Stimulated activated CD4-positive, alpha-beta T cell treated with anti-CD3 and anti-CD28 coated beads, Interleukin-15, amount 100 ng/mL, for 48 hours (primary cell): ENCODE results near the gene ASCC1.
"Not testable (repeated sequence)": the region's sequence is repeated elsewhere in the genome, so short reads cannot be mapped to it uniquely, and the experiment has no call there.

Source experiments
- DNase-seq, 2 donors: peaks; one replicate each; pipeline ENCODE4 v3.0.0-alpha.2; 2020; ENCODE audit warnings: low read depth in 2 of 2

The ASCC1 gene

GRCh38 chr10:72215611-72216549 is at the start of gene ASCC1, which contains the start of gene ANAPC16:
ASCC1 (minus strand) TSS chr10:72216276; CDS start chr10:72213298, 2,978 bp downstream.
ANAPC16 (plus strand) TSS chr10:72216012; CDS start chr10:72223915, 7,903 bp downstream.
- DNase-seq, result peak; percentile 83 to 94

GRCh38 chr10:72265508-72265907 is 49.4 kb upstream of the ASCC1 start:
- no peak for DNase-seq

GRCh38 chr10:72264536-72264935 is 48.5 kb upstream of the ASCC1 start:
- no peak for DNase-seq

- no peak for DNase-seq
Observed at GRCh38 chr10:72263613-72264241, 47.7 kb upstream of the ASCC1 start.

GRCh38 chr10:72261784-72262404 is 45.8 kb upstream of the ASCC1 start:
- no peak for DNase-seq

- DNase-seq, result peak; percentile 57 to 58
Observed at GRCh38 chr10:72260976-72261783, 45.1 kb upstream of the ASCC1 start.

- peak; percentile 88 to 92 for DNase-seq
Observed at GRCh38 chr10:72260239-72260975, 44.3 kb upstream of the ASCC1 start.

GRCh38 chr10:72259491-72260238 is 43.6 kb upstream of the ASCC1 start:
- DNase-seq, result no peak

GRCh38 chr10:72258617-72259016 is 42.5 kb upstream of the ASCC1 start:
- no peak for DNase-seq

GRCh38 chr10:72257051-72257892 is 41.2 kb upstream of the ASCC1 start:
- DNase-seq, result no peak

GRCh38 chr10:72255977-72256729 is 40.1 kb upstream of the ASCC1 start:
- DNase-seq, result no peak

GRCh38 chr10:72254813-72255568 is 38.9 kb upstream of the ASCC1 start:
- no peak for DNase-seq

- no peak for DNase-seq
Observed at GRCh38 chr10:72253578-72253977, 37.5 kb upstream of the ASCC1 start.

GRCh38 chr10:72252972-72253371 is 36.9 kb upstream of the ASCC1 start:
- no peak for DNase-seq

- no peak for DNase-seq
Observed at GRCh38 chr10:72251635-72252034, 35.6 kb upstream of the ASCC1 start.

GRCh38 chr10:72250666-72251065 is 34.6 kb upstream of the ASCC1 start:
- no peak for DNase-seq

- DNase-seq, result not testable (repeated sequence)
Observed at GRCh38 chr10:72249176-72249862, 33.2 kb upstream of the ASCC1 start.
